WI38 (cell line): ENCODE measurements around the gene HEPACAM.
A peak's percentile ranks its signal among the peaks of the same experiment; 100 is the strongest.

ENCODE experiments used
- H3K4me3 ChIP-seq: 2 replicates; pipeline ENCODE4 v1.5.1; 2011; ENCODE audit warnings: low read depth, mild to moderate bottlenecking, control low read depth, low read length
- CTCF ChIP-seq: IDR thresholded peaks from 2 replicates; pipeline ENCODE4 v1.5.1; 2012; ENCODE audit warnings: low read depth, mild to moderate bottlenecking, control low read depth, low read length

HEPACAM gene

GRCh38 chr11:124953753-124954589, 18.1 kb upstream of the HEPACAM start, which contains the start of gene CCDC15:
Gene CCDC15, plus strand, starts transcription at chr11:124954202. Its CDS starts 531 bp downstream, at chr11:124954733.
- no peak for TF ChIP-seq CTCF
- H3K4me3 ChIP-seq = peak within 1 kb of the TSS; percentile 71

DNA sequence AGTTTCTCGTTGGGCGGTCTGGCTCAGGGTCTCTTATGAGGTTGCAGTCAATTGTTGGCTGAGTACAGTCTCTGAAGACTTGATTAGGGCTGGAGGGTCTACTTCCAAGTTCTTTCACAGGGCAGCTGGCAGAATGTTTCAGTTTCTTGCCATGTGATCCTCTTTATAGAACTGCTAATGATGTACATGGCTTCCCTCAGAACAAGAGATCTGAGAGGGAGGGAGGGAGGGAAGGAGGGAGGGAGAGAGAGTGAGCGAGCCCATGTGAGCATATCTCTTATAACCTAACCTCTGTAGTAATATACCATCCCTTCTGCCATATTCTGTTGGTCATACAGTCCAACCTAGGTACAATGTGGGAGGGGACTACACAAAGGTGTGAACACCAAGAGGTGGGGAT, 15.5 kb upstream of the HEPACAM start:
- no peak for TF ChIP-seq CTCF
- no peak overlapping the region for H3K4me3 ChIP-seq

DNA sequence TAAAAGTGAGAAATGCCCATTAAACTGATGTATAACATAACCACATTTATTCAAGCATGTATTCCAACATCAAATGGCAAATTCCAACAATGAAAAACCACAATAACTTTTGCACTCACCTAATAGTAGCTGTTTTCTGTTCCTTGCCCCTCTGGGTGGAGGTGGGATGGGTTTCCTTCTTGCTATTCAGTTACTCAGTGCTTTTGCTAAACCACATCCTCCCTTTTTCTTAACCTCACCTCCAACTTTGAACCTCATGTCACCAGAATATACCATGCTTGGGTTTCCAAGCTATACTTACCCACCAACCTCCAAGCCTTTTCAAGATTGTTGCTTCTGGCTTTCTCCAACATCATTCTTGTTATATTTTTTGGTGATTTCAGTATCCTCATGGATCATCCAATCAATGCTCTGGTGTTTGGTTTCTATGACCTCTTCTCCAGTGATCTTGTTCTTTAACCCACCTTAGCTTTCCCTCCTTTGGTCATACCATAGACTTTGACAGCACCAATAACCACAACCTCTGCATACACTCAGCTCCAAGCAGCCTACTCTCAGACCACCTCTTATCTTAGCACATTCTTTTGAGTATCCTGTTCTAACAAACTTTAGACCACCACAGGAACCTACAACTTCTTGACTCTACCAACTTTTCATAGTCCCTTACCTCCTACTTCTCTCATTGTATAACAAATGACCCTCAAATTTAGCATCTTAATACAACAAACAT, 14.9 kb upstream of the HEPACAM start:
- no peak for TF ChIP-seq CTCF
- H3K4me3 ChIP-seq = no peak overlapping the region

DNA sequence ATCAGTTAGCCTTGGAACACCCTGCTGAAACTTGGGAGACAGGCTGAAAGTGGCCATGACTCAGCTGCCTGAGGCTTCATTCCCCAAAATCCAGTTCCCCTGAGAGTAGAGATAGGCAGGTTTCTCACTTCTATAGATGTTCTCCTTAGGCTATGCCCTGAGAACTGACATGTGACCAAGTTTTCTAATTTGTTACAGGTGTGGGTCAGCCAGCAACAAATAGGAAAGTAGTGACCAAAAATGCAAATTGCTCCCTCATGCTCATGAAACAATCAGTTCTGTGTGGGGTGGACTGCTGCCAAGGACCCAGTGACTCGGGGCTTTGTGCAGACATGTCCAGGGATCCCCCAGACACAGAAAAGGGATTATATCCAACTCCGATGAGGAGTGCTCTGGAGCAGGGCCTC, 10.9 kb upstream of the HEPACAM start:
- no peak for TF ChIP-seq CTCF
- no peak overlapping the region for H3K4me3 ChIP-seq

GRCh38 chr11:124945826-124946225, 10.0 kb upstream of the HEPACAM start:
- H3K4me3 ChIP-seq = no peak overlapping the region
- TF ChIP-seq CTCF = no peak

- no peak for TF ChIP-seq CTCF
- no peak overlapping the region for H3K4me3 ChIP-seq
Observed at GRCh38 chr11:124944565-124944964, 8.7 kb upstream of the HEPACAM start.

DNA sequence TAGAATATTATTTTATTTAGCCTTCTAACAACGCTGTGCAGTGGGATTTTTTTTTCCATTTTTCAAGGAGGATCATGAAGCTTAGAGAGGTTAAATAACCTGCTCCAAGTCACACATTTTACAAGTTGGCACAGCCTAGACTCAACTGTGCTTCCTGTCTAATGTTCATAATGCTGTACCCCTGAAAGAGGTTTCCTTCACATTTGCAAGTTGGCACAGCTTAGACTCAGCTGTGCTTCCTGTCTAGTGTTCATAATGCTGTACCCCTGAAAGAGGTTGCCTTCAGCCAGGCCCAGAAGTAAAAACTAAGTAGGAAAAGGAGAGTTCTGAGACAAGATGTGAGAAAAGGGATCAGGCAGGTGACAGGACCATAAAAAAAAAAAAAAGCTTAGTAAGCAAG, 7.9 kb upstream of the HEPACAM start:
- no peak overlapping the region for H3K4me3 ChIP-seq
- no peak for TF ChIP-seq CTCF
